Bronchial epithelial cell (primary cell): Measurements from ENCODE around the gene PPP2R2B. TPM values are rescaled to one million over a fixed set of nuclear protein-coding genes. Genes with fewer than 3 reads are reported as not detected.
"Not testable (repeated sequence)": the region's sequence is repeated elsewhere in the genome, so short reads cannot be mapped to it uniquely, and the experiment has no call there.

Experiments
- DNase-seq: peaks from one replicate; pipeline ENCODE4 v3.0.0-alpha.2; 2010; ENCODE audit warnings: low read depth
- FAIRE-seq: peaks from 2 replicates; lab custom pipeline; 2011; peaks lifted over from hg19 to GRCh38; lab: Jason Lieb, UNC
- H3K27me3 ChIP-seq: 2 replicates; pipeline ENCODE4 v1.5.1; 2011; ENCODE audit warnings: low read length; ENCODE audit not compliant: control insufficient read depth, insufficient read depth
- H3K36me3 ChIP-seq: 2 replicates; pipeline ENCODE4 v1.5.1; 2011; ENCODE audit warnings: low read length; ENCODE audit not compliant: control insufficient read depth, insufficient read depth
- H3K4me3 ChIP-seq: 2 replicates; pipeline ENCODE4 v1.5.1; 2011; ENCODE audit warnings: mild to moderate bottlenecking, low read depth, low read length, control low read depth
- CTCF ChIP-seq: IDR thresholded peaks from 2 replicates; pipeline ENCODE4 v1.5.1; 2011; ENCODE audit warnings: mild to moderate bottlenecking, moderate library complexity, low read length, control low read depth, inconsistent platforms; ENCODE audit not compliant: insufficient read depth, severe bottlenecking
- total RNA-seq: library from RNA; depleted of rRNA; stranded (reverse); fragments of >200 nt; gene quantifications from 2 replicates; pipeline ENCODE4 v1.2.1, GENCODE V29; 2014

Gene PPP2R2B
- total RNA-seq, 1 donor from 2014 or later, result under 0.01 TPM

DNA sequence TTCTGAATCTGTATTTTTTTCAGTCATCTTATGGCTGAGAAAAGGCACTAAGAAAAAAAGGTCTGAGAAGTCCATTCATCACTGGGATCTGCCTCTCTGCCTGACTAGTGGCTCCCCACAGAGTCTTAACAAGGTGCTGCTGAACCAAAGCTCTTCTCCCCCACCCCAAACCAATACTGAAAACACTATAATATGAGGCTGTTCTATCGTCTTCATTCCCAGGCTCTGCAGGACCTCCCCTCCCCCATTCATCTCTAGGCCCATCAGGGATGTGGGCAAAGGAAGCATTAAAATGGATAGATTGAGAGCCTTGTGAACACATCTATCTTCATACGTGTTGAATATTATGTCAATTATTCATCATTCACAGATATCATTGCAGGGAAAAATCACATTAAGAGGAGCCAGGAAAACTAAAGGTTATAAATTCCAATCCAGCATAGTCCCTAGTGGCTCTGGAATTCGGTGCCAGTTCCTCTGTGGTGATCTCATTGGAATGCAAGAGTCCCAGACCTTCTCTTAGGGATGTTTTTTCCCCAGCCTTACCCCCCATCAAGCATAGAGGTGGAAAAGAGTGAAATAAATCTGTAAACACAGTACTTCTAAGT lies 318.2 kb downstream of the PPP2R2B start:
- FAIRE-seq, result no peak

DNA sequence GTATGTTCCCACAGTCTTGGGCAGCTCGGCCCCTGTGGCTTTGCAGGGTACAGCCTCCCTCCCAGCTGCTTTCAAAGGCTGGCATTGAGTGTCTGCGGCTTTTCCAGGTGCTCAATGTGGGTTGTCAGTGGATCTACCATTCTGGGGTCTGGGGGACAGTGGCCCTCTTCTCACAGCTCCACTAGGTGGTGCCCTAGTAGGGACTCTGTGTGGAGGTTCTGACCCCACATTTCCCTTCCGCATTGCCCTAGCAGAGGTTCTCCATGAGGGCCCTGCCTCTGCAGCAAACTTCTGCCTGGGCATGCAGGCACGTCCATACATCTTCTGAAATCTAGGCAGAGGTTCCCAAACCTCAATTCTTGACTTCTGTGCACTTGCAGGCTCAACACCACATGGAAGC lies 321.7 kb downstream of the PPP2R2B start:
- FAIRE-seq, H3K4me3 ChIP-seq, H3K27me3 ChIP-seq, DNase-seq, H3K36me3 ChIP-seq: not testable (repeated sequence)

More for the DNA sequence above, 318.2 kb downstream of the PPP2R2B start:
- Histone ChIP-seq H3K4me3 (no peak overlapping the region), H3K36me3 (no peaks in the 10 kb centered on the region), H3K27me3 (no peaks in the 10 kb centered on the region)
- DNase-seq, result no peak
- TF ChIP-seq CTCF, result no peak

- Histone ChIP-seq H3K27me3 (no peaks in the 10 kb centered on the region), H3K4me3 (no peak overlapping the region), H3K36me3 (no peaks in the 10 kb centered on the region)
- no peak for TF ChIP-seq CTCF
- FAIRE-seq, result no peak
- DNase-seq, result no peak
Observed at GRCh38 chr5:146553446-146553845, 325.1 kb downstream of the PPP2R2B start.

- Histone ChIP-seq H3K36me3 (no peaks in the 10 kb centered on the region), H3K27me3 (no peaks in the 10 kb centered on the region), H3K4me3 (no peak overlapping the region)
- FAIRE-seq (no peak), DNase-seq (no peak)
- no peak for TF ChIP-seq CTCF
Observed at GRCh38 chr5:146549615-146550014, 328.9 kb downstream of the PPP2R2B start.

DNA sequence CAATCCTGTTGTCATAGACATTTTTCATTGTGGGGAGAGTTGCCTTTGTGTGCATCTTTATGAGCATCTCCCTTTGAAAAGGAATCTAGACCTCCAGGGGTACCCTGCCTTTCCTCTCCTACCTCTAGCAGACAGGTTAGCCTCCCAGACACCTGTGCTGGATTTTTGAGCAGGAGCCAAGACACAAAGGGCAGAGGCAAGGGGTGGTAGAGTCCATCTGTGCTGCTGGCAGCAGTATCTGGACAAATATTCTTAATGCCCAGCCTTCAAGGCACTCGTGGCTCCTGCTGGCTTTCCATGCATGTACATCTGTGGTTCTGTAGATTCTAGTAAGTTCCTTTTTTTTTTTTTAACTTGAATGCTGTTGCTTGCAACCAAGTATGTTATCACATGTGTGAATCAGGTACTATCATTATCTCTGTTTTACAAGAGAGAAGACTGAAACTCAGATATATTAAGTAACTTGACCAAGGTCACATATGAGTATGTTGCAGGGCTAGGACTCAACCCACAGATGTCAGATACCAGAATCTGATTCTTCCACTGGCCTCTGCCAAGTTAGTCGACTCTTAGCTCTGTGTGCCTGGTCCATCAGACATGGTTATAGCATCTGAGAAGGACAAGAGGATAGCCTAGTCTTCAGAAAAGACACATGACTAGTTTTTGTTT lies 329.6 kb downstream of the PPP2R2B start:
- no peak for TF ChIP-seq CTCF
- FAIRE-seq (no peak), DNase-seq (no peak)

DNA sequence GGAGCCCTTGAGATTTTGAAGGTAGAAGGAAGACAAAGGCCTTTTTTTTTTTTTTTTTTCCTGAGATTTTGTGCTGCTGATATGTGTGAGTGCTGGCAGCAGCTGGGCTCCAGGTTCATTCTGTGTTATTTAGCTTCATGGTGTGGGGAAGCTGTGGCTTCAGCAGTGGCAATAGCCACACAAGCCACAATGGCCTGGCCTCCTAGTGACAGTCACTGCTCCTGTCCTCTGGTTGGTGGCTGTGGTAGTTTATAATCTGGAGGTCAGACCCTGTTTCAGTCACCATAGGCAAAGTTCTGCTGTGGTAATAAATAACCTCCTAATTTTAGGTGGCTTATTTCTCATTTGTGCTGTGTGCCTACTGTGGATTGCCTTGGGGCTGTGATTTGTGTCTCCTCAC lies 334.3 kb downstream of the PPP2R2B start:
- Histone ChIP-seq H3K4me3 (no peak overlapping the region), H3K27me3 (no peaks in the 10 kb centered on the region), H3K36me3 (no peaks in the 10 kb centered on the region)
- FAIRE-seq (no peak), DNase-seq (no peak)
- TF ChIP-seq CTCF, result no peak

More for the DNA sequence above, 329.6 kb downstream of the PPP2R2B start:
- Histone ChIP-seq H3K27me3 (no peaks in the 10 kb centered on the region), H3K4me3 (no peak overlapping the region), H3K36me3 (no peaks in the 10 kb centered on the region)
